ENCODE measurements around the gene EDN1.
A peak's percentile ranks its signal among the peaks of the same experiment; 100 is the strongest.

EDN1 gene

DNA sequence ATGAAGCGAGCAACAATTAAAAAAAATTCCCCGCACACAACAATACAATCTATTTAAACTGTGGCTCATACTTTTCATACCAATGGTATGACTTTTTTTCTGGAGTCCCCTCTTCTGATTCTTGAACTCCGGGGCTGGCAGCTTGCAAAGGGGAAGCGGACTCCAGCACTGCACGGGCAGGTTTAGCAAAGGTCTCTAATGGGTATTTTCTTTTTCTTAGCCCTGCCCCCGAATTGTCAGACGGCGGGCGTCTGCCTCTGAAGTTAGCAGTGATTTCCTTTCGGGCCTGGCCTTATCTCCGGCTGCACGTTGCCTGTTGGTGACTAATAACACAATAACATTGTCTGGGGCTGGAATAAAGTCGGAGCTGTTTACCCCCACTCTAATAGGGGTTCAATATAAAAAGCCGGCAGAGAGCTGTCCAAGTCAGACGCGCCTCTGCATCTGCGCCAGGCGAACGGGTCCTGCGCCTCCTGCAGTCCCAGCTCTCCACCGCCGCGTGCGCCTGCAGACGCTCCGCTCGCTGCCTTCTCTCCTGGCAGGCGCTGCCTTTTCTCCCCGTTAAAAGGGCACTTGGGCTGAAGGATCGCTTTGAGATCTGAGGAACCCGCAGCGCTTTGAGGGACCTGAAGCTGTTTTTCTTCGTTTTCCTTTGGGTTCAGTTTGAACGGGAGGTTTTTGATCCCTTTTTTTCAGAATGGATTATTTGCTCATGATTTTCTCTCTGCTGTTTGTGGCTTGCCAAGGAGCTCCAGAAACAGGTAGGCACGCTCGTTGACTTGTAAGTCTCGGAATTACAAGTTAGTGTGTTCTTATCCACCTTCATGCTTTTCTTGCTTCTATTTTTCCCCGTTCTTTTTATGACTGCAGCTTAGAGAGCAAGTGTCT is at the start of gene EDN1:
TSS of gene EDN1 (plus strand) at position 429 of the 888 bp plus-strand sequence. CDS start at position 698, 269 bp downstream.
- DNase-seq (ENCODE audit: low read depth): peak; percentile 86
- peak; percentile 57 for TF ChIP-seq CTCF (IDR thresholded peaks at IDR 0.05; ENCODE audit: insufficient read depth, low read depth, low read length, missing control alignments)
- peak within 1 kb of the TSS; percentile 81 for H3K4me3 ChIP-seq (ENCODE audit: low read depth, low read length)

GRCh38 chr6:12241493-12242175 is 48.5 kb upstream of the EDN1 start:
- TF ChIP-seq CTCF (IDR thresholded peaks at IDR 0.05; ENCODE audit: insufficient read depth, low read depth, low read length, missing control alignments): no peak
- no peak overlapping the region for H3K4me3 ChIP-seq (ENCODE audit: low read depth, low read length)
- no peak for DNase-seq (ENCODE audit: low read depth)

DNA sequence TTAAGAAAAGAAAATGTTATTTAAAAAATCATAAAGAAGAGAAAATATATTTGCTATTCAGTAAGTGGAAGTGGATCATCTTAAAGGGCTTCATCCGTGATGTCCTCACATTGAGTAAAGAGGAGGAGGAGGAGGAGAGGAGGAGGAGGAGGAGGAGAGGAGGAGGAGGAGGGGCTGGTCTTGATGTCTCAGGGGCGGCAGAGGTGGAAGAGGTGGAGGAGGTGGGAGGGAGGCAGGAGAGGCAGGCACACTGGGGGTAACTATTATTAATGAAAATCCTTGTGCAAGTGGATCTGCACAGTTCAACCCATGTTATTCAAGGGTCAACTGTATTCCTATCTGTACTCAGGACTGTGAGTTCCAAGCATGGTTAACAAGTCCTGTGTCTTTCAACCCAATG is 47.0 kb upstream of the EDN1 start:
- no peak overlapping the region for H3K4me3 ChIP-seq (ENCODE audit: low read depth, low read length)
- TF ChIP-seq CTCF (IDR thresholded peaks at IDR 0.05; ENCODE audit: insufficient read depth, low read depth, low read length, missing control alignments): no peak
- DNase-seq (ENCODE audit: low read depth): no peak

DNA sequence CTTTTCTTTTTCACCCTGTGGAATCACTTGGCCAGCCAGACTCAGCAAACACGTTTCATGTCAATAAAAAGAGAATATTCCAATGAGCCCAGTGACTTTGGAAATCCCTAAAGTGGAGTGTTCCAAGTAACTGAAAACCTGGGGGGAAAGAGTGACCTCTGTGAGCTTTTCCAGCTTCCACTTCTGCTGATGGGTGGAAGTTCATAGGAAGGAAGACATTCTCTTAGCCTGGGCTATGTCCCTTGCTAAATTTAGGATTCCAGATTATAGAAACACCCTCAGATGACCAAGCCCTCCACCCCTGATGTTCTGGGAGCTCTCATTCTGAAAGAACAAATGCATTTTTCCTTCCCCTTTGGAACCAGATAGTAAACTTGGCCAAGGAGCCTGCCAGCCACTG is 44.8 kb upstream of the EDN1 start:
- TF ChIP-seq CTCF (IDR thresholded peaks at IDR 0.05; ENCODE audit: insufficient read depth, low read depth, low read length, missing control alignments): no peak
- no peak for DNase-seq (ENCODE audit: low read depth)
- H3K4me3 ChIP-seq (ENCODE audit: low read depth, low read length): no peak overlapping the region

DNA sequence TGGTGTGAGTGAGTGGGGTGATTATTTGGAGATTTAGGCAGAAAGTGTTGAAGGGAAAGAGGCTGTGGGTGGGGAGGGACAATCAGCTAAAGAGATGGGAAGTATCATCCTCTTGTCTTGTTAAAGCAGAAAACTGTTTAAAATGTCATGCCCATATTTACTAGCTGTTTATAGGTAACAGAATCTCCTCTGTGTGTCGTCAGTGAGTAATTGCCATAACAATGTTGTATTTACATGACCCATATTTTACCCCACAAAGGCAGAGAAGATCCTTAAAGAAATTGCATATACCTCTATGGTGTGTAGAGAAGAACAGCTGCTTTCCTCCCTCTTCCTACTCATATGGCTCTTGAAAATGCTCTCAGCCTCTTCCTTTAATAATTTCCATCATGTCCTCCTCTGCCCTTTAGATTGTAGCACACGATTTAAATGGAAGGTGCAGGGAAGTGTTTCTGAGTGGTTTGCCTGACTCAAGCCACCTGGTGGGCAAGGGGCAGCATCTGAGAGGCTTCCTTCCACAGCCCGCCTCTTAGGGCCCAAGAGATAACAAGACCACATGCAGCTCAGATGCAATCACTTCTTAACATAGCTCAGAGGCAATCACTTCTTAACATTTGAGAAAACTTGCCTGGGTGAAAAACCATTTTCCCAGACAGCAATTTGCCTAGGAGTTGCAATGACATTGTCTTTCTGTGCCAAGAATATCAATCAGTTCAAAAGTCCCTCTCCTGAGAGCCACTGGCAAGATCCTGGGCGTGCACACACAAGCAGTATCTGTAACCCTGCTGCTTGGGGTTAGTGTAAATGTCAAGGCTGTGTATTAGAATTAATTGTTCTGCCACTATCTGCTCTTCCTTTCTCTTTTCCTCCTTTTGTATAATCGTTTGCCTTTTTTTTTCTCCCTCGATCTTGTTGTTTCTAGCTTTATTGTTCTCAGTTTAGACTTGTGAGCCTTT is 44.1 kb upstream of the EDN1 start:
- DNase-seq (ENCODE audit: low read depth): no peak
- no peak for TF ChIP-seq CTCF (IDR thresholded peaks at IDR 0.05; ENCODE audit: insufficient read depth, low read depth, low read length, missing control alignments)
- H3K4me3 ChIP-seq (ENCODE audit: low read depth, low read length): no peak overlapping the region

DNA sequence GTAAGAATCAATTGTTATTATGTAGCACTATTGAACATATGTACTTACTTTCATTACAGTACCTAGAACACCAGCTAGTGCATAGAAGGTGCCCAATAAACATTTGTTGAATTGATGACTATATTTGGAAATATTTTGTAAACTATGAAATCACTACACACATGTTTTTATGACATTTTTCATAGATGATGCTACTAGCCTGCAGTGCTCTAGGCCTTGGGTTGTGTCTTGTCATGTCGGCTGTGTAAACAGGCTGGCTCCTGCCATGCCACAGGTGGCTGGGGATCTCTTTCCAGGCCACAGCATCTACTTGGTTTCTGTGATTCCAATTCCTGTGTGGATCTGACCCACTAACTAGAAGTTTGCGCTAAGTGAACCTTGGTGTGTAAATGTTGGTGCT is 43.3 kb upstream of the EDN1 start:
- no peak overlapping the region for H3K4me3 ChIP-seq (ENCODE audit: low read depth, low read length)
- no peak for DNase-seq (ENCODE audit: low read depth)
- TF ChIP-seq CTCF (IDR thresholded peaks at IDR 0.05; ENCODE audit: insufficient read depth, low read depth, low read length, missing control alignments): no peak
